Fibroblast of skin of right biceps (primary cell): Measurements from ENCODE around the gene ADCY5.
A peak's percentile ranks its signal among the peaks of the same experiment; 100 is the strongest.

Source experiments
- DNase-seq: peaks from one replicate; pipeline ENCODE4 v3.0.0-alpha.2; 2013

Gene ADCY5

GRCh38 chr3:123405021-123405420 is 43.9 kb downstream of the ADCY5 start:
- no peak for DNase-seq

GRCh38 chr3:123404391-123404790 is 44.5 kb downstream of the ADCY5 start:
- no peak for DNase-seq

- DNase-seq, result no peak
These were observed 46.9 kb downstream of the ADCY5 start for GRCh38 chr3:123401836-123402530.

- DNase-seq, result no peak
These were observed 48.7 kb downstream of the ADCY5 start for GRCh38 chr3:123400169-123400568.

- no peak for DNase-seq
These were observed 49.2 kb downstream of the ADCY5 start for GRCh38 chr3:123399653-123400052.

GRCh38 chr3:123397921-123398785 is 50.7 kb downstream of the ADCY5 start:
- DNase-seq, result no peak

GRCh38 chr3:123397050-123397590 is 51.8 kb downstream of the ADCY5 start:
- no peak for DNase-seq

GRCh38 chr3:123396171-123397049 is 52.5 kb downstream of the ADCY5 start:
- no peak for DNase-seq

- DNase-seq, result no peak
These were observed 53.7 kb downstream of the ADCY5 start for GRCh38 chr3:123395235-123395634.

GRCh38 chr3:123394391-123395020 is 54.4 kb downstream of the ADCY5 start:
- no peak for DNase-seq

GRCh38 chr3:123392871-123393620 is 55.8 kb downstream of the ADCY5 start:
- peak; percentile 41 for DNase-seq

GRCh38 chr3:123392368-123392767 is 56.5 kb downstream of the ADCY5 start:
- no peak for DNase-seq

- no peak for DNase-seq
These were observed 57.9 kb downstream of the ADCY5 start for GRCh38 chr3:123390865-123391600.

- DNase-seq, result no peak
These were observed 59.3 kb downstream of the ADCY5 start for GRCh38 chr3:123389628-123389918.

GRCh38 chr3:123388811-123389627 is 59.9 kb downstream of the ADCY5 start:
- no peak for DNase-seq

- DNase-seq, result no peak
These were observed 60.8 kb downstream of the ADCY5 start for GRCh38 chr3:123388042-123388441.

GRCh38 chr3:123387532-123387931 is 61.4 kb downstream of the ADCY5 start:
- DNase-seq, result no peak

GRCh38 chr3:123386477-123387040 is 62.3 kb downstream of the ADCY5 start:
- DNase-seq, result no peak

GRCh38 chr3:123385981-123386380 is 62.9 kb downstream of the ADCY5 start:
- peak; percentile 16 for DNase-seq

- no peak for DNase-seq
These were observed 63.4 kb downstream of the ADCY5 start for GRCh38 chr3:123385499-123385898.
